CD4-positive, alpha-beta memory T cell (primary cell): ENCODE measurements around the gene NAV3. TPM values are rescaled to one million over a fixed set of nuclear protein-coding genes. Genes with fewer than 3 reads are reported as not detected.

Source experiments
- CTCF ChIA-PET: fragments of 350-600 bp; sonication (Branson Sonifier 250); formaldehyde crosslinking; loops from one replicate; lab custom pipeline; 2021; ENCODE audit warnings: inconsistent platforms; ENCODE audit not compliant: partially characterized antibody; lab: Charles Lee
- POLR2A ChIA-PET: fragments of 350-600 bp; sonication (Branson Sonifier 250); formaldehyde crosslinking; loops from one replicate; lab custom pipeline; 2021; ENCODE audit not compliant: partially characterized antibody; lab: Charles Lee
- DNase-seq, 5 donors: peaks; one replicate each; pipeline versions ENCODE4 v3.0.0 to v3.0.0-alpha.2; 2020 to 2022; ENCODE audit warnings: mixed read lengths in 1 of 5
- H3K27ac ChIP-seq: one replicate; pipeline ENCODE4 v1.7.0; 2013; ENCODE audit warnings: low read depth, low read length
- H3K27me3 ChIP-seq: 2 replicates; pipeline ENCODE4 v1.7.0; 2013; ENCODE audit warnings: mild to moderate bottlenecking, low read length, moderate library complexity; ENCODE audit not compliant: insufficient read depth
- H3K36me3 ChIP-seq: 2 replicates; pipeline ENCODE4 v1.7.0; 2013; ENCODE audit warnings: mild to moderate bottlenecking, low read length, moderate library complexity; ENCODE audit not compliant: insufficient read depth
- H3K4me1 ChIP-seq: 2 replicates; pipeline ENCODE4 v1.7.0; 2013; ENCODE audit warnings: mild to moderate bottlenecking, low read length, moderate library complexity; ENCODE audit not compliant: insufficient read depth
- H3K4me3 ChIP-seq, 2 donors: one replicate each; pipeline ENCODE4 v1.7.0; 2013; ENCODE audit warnings: low read length in 2 of 2, mild to moderate bottlenecking in 1 of 2
- H3K9me3 ChIP-seq, 2 donors: one replicate each; pipeline ENCODE4 v1.7.0; 2013; ENCODE audit warnings: low read length in 2 of 2, control low read depth in 1 of 2; ENCODE audit not compliant: control insufficient read depth in 1 of 2
- H3K27ac Mint-ChIP-seq, 7 donors: one replicate each; pipeline ENCODE4 v1.8.0; 2020 to 2021; ENCODE audit warnings: mixed read lengths in 7 of 7, mild to moderate bottlenecking in 6 of 7, inconsistent platforms in 3 of 7, moderate library complexity in 3 of 7
- H3K27me3 Mint-ChIP-seq, 2 donors: one replicate each; pipeline ENCODE4 v1.8.0; 2020 to 2021; ENCODE audit warnings: mixed read lengths in 2 of 2
- H3K36me3 Mint-ChIP-seq, 2 donors: one replicate each; pipeline ENCODE4 v1.8.0; 2020 to 2021; ENCODE audit warnings: mixed read lengths in 2 of 2, inconsistent platforms in 1 of 2, mild to moderate bottlenecking in 1 of 2
- H3K4me1 Mint-ChIP-seq, 4 donors: one replicate each; pipeline ENCODE4 v1.8.0; 2020 to 2021; ENCODE audit warnings: mixed read lengths in 4 of 4, mild to moderate bottlenecking in 1 of 4
- H3K4me3 Mint-ChIP-seq, 8 donors: one replicate each; pipeline ENCODE4 v1.8.0; 2020 to 2021; ENCODE audit warnings: mixed read lengths in 8 of 8, mild to moderate bottlenecking in 7 of 8, moderate library complexity in 6 of 8, inconsistent platforms in 3 of 8
- H3K9me3 Mint-ChIP-seq, 8 donors: one replicate each; pipeline ENCODE4 v1.8.0; 2020 to 2021; ENCODE audit warnings: mixed read lengths in 8 of 8, mild to moderate bottlenecking in 5 of 8, inconsistent platforms in 3 of 8, moderate library complexity in 1 of 8
- intact Hi-C: fragments of 100-400 bp; cut with micrococcal nuclease; formaldehyde crosslinking; loops from one replicate; pipeline ENCODE4 v1.15.1; 2023
- polyA plus RNA-seq, 2 donors: library from polyadenylated mRNA; unstranded; fragments of 300-500 nt; fragmentation: Illumina TruSeq; gene quantifications; one replicate each; pipeline ENCODE4 v1.2.3, GENCODE V29; 2021
- total RNA-seq, 2 experiments: library from RNA; stranded (reverse); gene quantifications; one replicate each; pipeline ENCODE4 v1.2.3, GENCODE V29; 2021

The NAV3 gene
- total and polyA plus RNA-seq, 4 experiments from 2014 or later, result not detected

DNA sequence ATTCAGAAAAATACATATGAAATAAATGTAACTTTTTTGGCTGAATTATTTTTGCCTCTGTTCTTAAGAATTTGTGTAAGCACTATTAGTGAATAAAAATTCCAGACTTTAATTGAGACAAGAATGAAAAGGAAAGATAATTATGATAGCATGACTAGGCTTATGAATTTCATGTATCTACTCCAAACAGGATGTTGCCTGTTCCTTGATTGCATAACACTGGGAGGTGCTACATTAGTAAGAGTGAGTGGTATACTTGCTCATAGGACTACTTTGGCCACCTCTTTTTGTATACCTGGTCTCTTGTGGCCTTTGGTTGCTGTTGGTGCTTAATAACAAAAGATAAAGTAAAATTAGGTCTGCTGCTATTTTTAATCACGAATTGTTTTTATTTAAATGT lies 112.8 kb downstream of the NAV3 start:
- CTCF ChIA-PET, result no interaction called here
- Mint-ChIP-seq H3K4me3 (no peak overlapping the region), H3K27ac (no peak overlapping the region), H3K36me3 (no peaks in the 10 kb centered on the region), H3K27me3 (no peaks in the 10 kb centered on the region), H3K4me1 (no peaks in the 10 kb centered on the region), H3K9me3 (peaks cover 0 to 6% (median 4%) of the 10 kb centered on the region in 8 donors)
- Histone ChIP-seq H3K27me3 (no peaks in the 10 kb centered on the region), H3K27ac (no peak overlapping the region), H3K4me3 (no peak overlapping the region), H3K9me3 (peaks cover 0 to 4% of the 10 kb centered on the region in 2 donors), H3K36me3 (no peaks in the 10 kb centered on the region), H3K4me1 (no peaks in the 10 kb centered on the region)
- DNase-seq, result no peak
- POLR2A ChIA-PET, result no interaction called here
- intact Hi-C loops, result no loop called here

DNA sequence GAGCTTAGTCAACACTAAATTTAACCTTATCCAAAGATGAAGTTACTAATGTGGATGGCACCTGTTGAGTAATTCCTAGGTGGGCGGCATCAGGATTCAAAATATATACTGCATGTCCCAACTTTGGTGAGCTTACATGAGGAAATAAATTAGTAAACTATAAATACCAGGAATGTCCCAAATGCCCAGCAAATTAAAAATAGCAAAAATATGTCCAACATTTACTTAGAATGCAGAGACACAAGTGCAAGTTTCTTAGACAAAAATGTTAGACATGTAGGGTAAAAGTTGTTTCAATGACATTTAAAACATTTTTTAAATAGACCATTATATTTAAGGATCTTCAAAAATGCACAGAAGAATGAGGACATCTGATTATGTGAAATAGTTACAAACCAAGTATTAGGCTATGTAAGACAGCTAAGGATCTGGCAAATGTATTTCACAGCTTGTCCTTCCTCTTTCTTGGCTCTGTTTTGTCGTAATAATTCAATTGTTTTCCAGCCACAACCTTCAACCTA lies 115.9 kb downstream of the NAV3 start:
- Mint-ChIP-seq H3K4me3 (no peak overlapping the region), H3K4me1 (no peaks in the 10 kb centered on the region), H3K27ac (no peak overlapping the region), H3K27me3 (no peaks in the 10 kb centered on the region), H3K36me3 (no peaks in the 10 kb centered on the region), H3K9me3 (peaks cover 0 to 8% (median 4%) of the 10 kb centered on the region in 8 donors)
- no peak overlapping the region for H3K27ac ChIP-seq
- ChIA-PET CTCF (interaction anchor here (0.6 to 1.1 kb wide), 2 partner anchors 11 to 13 kb away, joined by 3 to 4 read pairs; no protein-coding TSS in a partner anchor), POLR2A (no interaction called here)
- H3K9me3 ChIP-seq, result peaks cover 0 to 4% of the 10 kb centered on the region in 2 donors
- no peaks in the 10 kb centered on the region for H3K36me3 ChIP-seq
- no peaks in the 10 kb centered on the region for H3K4me1 ChIP-seq
- H3K4me3 ChIP-seq, result no peak overlapping the region
- no peak for DNase-seq
- no peaks in the 10 kb centered on the region for H3K27me3 ChIP-seq
- intact Hi-C loops, result no loop called here

DNA sequence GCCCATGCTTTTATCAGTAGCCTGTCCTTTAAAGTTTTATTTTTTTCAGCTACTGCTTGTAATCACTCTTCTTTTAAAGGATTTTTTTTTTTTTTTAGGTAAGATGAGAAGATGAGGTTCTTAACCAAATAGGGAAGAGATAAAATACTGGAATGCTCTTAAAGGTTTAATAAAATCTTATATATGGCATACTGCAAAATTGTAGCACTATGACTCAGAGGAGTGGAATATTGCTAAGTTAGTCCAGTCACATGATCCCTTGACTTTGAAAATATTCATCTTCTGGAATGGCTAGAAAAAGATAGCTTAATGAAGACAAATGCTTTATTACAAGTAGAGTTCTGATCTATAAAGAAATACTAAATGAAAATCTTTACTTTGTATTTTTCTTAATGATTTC lies 116.6 kb downstream of the NAV3 start:
- POLR2A ChIA-PET, result no interaction called here

DNA sequence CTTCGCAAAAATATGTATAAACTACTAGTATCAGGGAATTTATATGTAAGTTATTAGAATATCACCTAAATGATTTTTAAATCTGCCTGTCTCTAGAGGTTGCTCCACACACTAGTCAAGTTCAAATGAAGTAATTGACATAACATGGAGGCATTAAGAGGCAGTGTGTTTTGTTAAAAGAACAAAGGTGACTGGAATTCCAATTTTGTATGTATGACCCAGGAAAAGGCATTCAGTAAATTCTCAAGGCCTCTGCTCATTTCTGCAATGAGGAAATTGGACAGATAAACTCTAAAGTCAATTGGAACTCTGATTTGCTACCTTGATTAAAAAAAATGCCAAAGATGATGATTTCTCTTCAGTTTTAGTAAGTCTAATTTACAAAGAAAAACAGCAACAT lies 117.1 kb downstream of the NAV3 start:
- Histone ChIP-seq H3K4me3 (no peak overlapping the region), H3K27me3 (no peaks in the 10 kb centered on the region), H3K27ac (no peak overlapping the region), H3K36me3 (no peaks in the 10 kb centered on the region), H3K9me3 (peaks cover 0 to under 1% of the 10 kb centered on the region in 2 donors), H3K4me1 (no peaks in the 10 kb centered on the region)
- ChIA-PET POLR2A (no interaction called here), CTCF (no interaction called here)
- intact Hi-C loops, result no loop called here
- Mint-ChIP-seq H3K27ac (no peak overlapping the region), H3K9me3 (peaks cover 0 to 8% (median 6%) of the 10 kb centered on the region in 8 donors), H3K27me3 (no peaks in the 10 kb centered on the region), H3K4me3 (no peak overlapping the region), H3K36me3 (no peaks in the 10 kb centered on the region), H3K4me1 (no peaks in the 10 kb centered on the region)
- DNase-seq, result no peak

More for the DNA sequence above, 116.6 kb downstream of the NAV3 start:
- DNase-seq, result no peak
- peaks cover 0 to 4% of the 10 kb centered on the region in 2 donors for H3K9me3 ChIP-seq
- Mint-ChIP-seq H3K27ac (no peak overlapping the region), H3K27me3 (no peaks in the 10 kb centered on the region), H3K9me3 (peaks cover 0 to 8% (median 5%) of the 10 kb centered on the region in 8 donors), H3K4me1 (no peaks in the 10 kb centered on the region), H3K36me3 (no peaks in the 10 kb centered on the region), H3K4me3 (no peak overlapping the region)
- H3K36me3 ChIP-seq, result no peaks in the 10 kb centered on the region
- intact Hi-C loops, result no loop called here
- no peaks in the 10 kb centered on the region for H3K27me3 ChIP-seq
- no peak overlapping the region for H3K4me3 ChIP-seq
- H3K4me1 ChIP-seq, result no peaks in the 10 kb centered on the region
- CTCF ChIA-PET, result no interaction called here
- no peak overlapping the region for H3K27ac ChIP-seq

DNA sequence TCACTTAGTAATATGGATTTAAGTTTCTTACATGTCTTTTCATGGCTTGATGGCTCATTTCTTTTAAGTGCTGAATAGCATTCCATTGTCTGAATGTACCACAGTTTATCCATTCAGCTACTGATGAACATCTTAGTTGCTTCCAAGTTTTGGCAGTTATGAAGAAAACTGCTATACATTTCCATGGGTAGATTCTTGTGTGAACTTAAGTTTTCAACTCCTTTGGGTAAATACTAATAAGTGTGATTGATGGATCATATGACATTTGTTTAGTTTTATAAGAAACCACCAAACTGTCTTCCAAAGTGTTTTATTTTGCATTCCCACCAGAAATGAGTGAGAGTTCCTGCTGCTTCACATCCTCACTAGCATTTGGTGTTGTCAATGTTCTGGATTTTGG lies 119.2 kb downstream of the NAV3 start:
- Histone ChIP-seq H3K36me3 (no peaks in the 10 kb centered on the region), H3K4me3 (no peak overlapping the region), H3K27ac (no peak overlapping the region), H3K9me3 (no peaks in the 10 kb centered on the region), H3K4me1 (no peaks in the 10 kb centered on the region), H3K27me3 (no peaks in the 10 kb centered on the region)
- peaks cover 0 to 6% (median 5%) of the 10 kb centered on the region in 8 donors for H3K9me3 Mint-ChIP-seq
- no peaks in the 10 kb centered on the region for H3K36me3 Mint-ChIP-seq
- no peak overlapping the region for H3K27ac Mint-ChIP-seq
- no peaks in the 10 kb centered on the region for H3K4me1 Mint-ChIP-seq
- ChIA-PET CTCF (no interaction called here), POLR2A (no interaction called here)
- intact Hi-C loops, result no loop called here
- H3K27me3 Mint-ChIP-seq, result no peaks in the 10 kb centered on the region
- DNase-seq, result no peak
- no peak overlapping the region for H3K4me3 Mint-ChIP-seq

DNA sequence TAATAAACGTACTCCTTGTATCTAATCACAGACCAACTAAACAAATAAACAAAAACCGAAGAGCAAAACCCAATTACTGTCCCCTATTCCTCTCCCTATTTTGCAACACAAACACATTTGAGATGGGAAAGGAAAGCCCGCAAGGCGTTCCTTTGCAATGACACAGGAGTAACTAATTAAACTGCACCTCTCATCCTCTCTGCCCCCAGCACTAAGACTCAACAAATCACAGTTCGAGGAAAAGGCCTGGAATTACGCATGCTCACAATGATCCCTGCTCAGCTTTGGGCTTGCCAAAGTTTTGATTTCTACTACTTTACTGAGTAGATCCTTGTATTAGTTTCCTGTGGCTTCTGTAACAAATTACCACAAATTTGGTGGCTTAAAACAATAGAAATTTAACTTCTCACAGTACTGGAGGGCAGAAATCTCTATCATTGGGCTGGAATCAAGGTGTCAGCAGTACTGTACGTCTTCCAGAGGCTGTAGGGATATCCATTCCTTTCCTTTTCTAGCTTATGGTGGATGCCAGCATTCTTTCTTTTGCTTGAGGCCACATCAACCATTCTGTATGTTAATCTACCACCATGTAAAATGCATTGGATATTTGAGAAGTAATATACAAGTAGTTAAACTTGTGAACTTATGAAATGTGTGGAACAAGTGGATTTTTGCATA lies 123.0 kb downstream of the NAV3 start:
- Histone ChIP-seq H3K36me3 (no peaks in the 10 kb centered on the region), H3K4me3 (no peak overlapping the region), H3K27me3 (no peaks in the 10 kb centered on the region), H3K9me3 (no peaks in the 10 kb centered on the region), H3K4me1 (no peaks in the 10 kb centered on the region), H3K27ac (no peak overlapping the region)
- Mint-ChIP-seq H3K27ac (no peak overlapping the region), H3K4me1 (no peaks in the 10 kb centered on the region), H3K4me3 (no peak overlapping the region), H3K27me3 (no peaks in the 10 kb centered on the region), H3K36me3 (no peaks in the 10 kb centered on the region), H3K9me3 (peaks cover 0 to 12% (median 5%) of the 10 kb centered on the region in 8 donors)
- no peak for DNase-seq
- CTCF ChIA-PET, result no interaction called here
- POLR2A ChIA-PET, result no interaction called here
- intact Hi-C loops, result no loop called here

DNA sequence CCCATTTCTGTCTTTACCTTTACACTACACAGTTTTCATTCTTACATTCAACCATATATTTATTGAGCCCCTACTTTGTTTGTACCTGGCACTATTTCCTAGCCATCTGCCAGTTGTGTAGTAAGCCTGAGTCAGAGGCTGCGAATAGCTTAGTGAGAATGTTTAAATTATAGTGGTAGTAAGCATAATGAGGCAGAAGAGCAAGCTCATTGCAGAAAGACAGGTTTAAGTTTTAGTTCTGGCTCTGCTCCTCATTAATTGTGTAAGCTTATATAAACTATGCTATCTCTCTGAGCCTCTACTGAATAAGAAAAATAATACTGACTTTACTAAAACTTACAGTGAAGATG lies 123.5 kb downstream of the NAV3 start:
- DNase-seq, result no peak
- H3K27ac Mint-ChIP-seq, result no peak overlapping the region
- no peak overlapping the region for H3K4me3 Mint-ChIP-seq
- peaks cover 0 to 12% (median 5%) of the 10 kb centered on the region in 8 donors for H3K9me3 Mint-ChIP-seq
- CTCF ChIA-PET, result no interaction called here
- Histone ChIP-seq H3K27ac (no peak overlapping the region), H3K4me1 (no peaks in the 10 kb centered on the region), H3K27me3 (no peaks in the 10 kb centered on the region), H3K36me3 (no peaks in the 10 kb centered on the region), H3K9me3 (no peaks in the 10 kb centered on the region), H3K4me3 (no peak overlapping the region)
- intact Hi-C loops, result no loop called here
- POLR2A ChIA-PET, result no interaction called here
- H3K27me3 Mint-ChIP-seq, result no peaks in the 10 kb centered on the region
- no peaks in the 10 kb centered on the region for H3K36me3 Mint-ChIP-seq
- H3K4me1 Mint-ChIP-seq, result no peaks in the 10 kb centered on the region
